HUES64 (cell line): ENCODE measurements around the gene NT5C2.
A peak's percentile ranks its signal among the peaks of the same experiment; 100 is the strongest.

Experiments used
- H3K27ac ChIP-seq: 2 replicates; pipeline ENCODE4 v1.7.0; 2013; ENCODE audit warnings: low read depth, low read length, inconsistent platforms
- H3K27me3 ChIP-seq: 2 replicates; pipeline ENCODE4 v1.6.1; 2013; ENCODE audit warnings: mild to moderate bottlenecking, low read length; ENCODE audit not compliant: insufficient read depth
- H3K36me3 ChIP-seq: 2 replicates; pipeline ENCODE4 v1.6.1; 2013; ENCODE audit warnings: mild to moderate bottlenecking, low read length; ENCODE audit not compliant: insufficient read depth
- H3K4me1 ChIP-seq: 2 replicates; pipeline ENCODE4 v1.6.1; 2013; ENCODE audit warnings: mild to moderate bottlenecking, low read length, moderate library complexity; ENCODE audit not compliant: insufficient read depth
- H3K4me3 ChIP-seq: 2 replicates; pipeline ENCODE4 v1.5.1; 2013; ENCODE audit warnings: mild to moderate bottlenecking, low read length, moderate library complexity
- H3K9ac ChIP-seq: 2 replicates; pipeline ENCODE4 v1.6.1; 2013; ENCODE audit warnings: mild to moderate bottlenecking, low read depth, low read length
- H3K9me3 ChIP-seq: 2 replicates; pipeline ENCODE4 v1.6.1; 2013; ENCODE audit warnings: low read depth, low read length; ENCODE audit not compliant: insufficient read depth
- WGBS: fragments of 150-250, 120-280 bp; methylation state at CpG from one replicate; pipeline ENCODE4 v1.1.7; 2013; ENCODE audit warnings: missing lambda C conversion rate; 5-methylcytosine and 5-hydroxymethylcytosine counted together

NT5C2 gene

DNA sequence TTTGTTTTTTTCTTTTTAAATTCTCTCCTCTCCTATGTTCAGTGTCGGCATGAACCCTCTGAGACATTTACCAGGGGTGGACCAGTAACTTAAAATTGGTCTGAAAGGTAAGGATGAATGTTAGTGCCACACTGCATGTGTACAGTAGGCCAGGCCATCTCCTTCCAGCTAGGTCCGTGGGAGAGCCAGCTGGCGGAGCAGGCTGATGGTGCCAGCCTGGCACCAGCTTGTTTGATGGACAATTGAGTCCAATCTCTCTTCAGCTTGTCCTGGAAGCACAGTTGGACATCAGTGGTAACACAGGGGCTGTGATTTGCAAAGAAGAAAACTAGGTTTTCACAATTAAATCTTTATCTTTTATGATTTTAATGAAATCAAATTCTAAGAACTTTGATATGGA is 138.5 kb downstream of the NT5C2 start:
- H3K27ac ChIP-seq, result no peak overlapping the region

DNA sequence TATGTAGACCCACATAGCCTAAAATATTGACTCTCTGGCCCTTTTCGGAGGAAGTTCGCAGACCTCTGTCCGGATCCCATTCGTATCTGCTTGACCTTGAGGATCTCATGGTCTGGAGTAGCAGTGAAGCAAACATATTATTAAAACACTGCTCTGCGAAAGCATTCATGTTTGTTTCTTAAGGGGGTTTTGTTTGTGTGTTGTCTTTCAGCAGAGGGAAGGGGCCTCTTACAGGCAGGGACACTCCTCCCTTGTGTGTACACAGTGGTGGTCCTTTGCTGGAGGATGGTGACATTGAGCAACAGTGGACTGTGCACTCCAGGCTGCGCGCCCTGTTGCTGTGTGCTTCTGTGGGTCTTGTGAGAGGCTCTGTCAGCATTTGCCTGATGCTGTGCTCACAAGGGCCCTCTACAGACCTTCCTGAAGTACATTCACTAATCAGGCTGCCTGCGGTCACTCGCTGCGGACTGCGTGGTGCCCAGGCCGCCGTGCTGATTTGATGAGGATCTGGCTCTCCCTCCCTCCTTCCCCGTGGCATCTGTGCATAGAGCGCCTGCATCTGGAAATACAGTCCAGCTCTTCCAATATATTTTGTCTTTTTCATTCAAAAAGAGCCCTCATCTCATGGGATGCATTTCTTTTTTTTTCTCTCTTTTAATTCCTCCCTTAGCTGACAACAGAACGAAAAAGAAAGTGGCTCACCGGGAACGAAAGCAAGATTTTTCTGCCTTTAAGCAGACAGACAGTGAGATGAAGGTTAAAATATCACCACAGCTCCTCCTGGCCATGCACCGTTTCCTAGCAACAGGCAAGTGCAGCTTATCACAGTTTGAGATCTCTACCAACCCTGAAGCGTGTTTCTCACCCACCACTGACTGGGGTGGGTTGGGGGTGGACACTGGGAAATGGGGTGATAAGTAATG is 139.2 kb downstream of the NT5C2 start:
- H3K9ac ChIP-seq, result no peak overlapping the region
- H3K27me3 ChIP-seq, result no peaks in the 10 kb centered on the region
- no peak overlapping the region for H3K27ac ChIP-seq
- H3K9me3 ChIP-seq, result no peaks in the 10 kb centered on the region
- H3K36me3 ChIP-seq, result peaks cover 5% of the 10 kb centered on the region; the same call in 1 of the 2 replicates
- no peaks in the 10 kb centered on the region for H3K4me1 ChIP-seq
- 61% methylated on average over 20 of the region's 20 CpGs for WGBS
- no peak overlapping the region for H3K4me3 ChIP-seq

More for the DNA sequence above, 138.5 kb downstream of the NT5C2 start:
- 88% methylated on average over 3 of the region's 3 CpGs for WGBS
- Histone ChIP-seq H3K36me3 (peaks cover 5% of the 10 kb centered on the region; the same call in 1 of the 2 replicates), H3K4me3 (no peak overlapping the region), H3K4me1 (no peaks in the 10 kb centered on the region), H3K9ac (no peak overlapping the region), H3K9me3 (no peaks in the 10 kb centered on the region), H3K27me3 (no peaks in the 10 kb centered on the region)

DNA sequence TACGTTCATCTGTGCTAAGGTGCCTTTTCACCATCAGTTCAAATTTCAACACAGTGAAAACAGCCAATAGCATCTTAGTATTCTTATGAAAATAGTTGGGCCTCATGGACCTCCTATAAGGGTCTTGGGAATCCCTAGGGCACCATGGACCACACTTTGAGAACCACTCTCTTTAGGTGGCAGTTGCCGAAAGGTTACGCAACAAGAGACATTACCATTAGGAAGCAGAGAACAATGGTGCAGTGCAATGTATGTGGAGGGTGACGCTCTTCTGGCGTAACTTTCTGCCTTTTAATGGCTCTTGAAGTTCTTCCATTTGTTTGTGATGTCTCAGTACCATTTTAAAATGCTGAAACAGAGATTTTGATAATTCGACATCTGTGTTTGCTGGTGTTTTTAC is 143.8 kb downstream of the NT5C2 start:
- WGBS, result 87% methylated on average over 6 of the region's 6 CpGs
- no peak overlapping the region for H3K9ac ChIP-seq

DNA sequence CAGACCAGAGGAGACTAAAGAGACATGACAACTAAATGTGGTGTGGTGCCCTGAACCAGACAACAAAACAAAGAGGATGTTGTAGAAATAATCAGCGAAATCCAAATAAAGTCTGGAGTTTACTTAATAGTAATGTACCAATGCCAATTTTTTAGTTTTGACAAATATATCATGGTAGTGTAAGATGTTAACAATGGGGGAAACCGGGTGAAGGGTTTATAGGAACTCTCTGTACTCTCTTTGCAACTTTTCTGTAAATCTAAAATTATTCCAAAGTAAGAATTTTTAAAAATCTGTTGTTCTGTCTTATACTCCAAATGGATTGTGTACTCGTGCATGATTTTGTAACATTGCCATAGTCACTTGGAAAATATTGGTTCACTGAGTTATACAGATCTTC is 145.7 kb downstream of the NT5C2 start:
- Histone ChIP-seq H3K27ac (no peak overlapping the region), H3K27me3 (no peaks in the 10 kb centered on the region), H3K9ac (no peak overlapping the region), H3K4me3 (no peak overlapping the region), H3K9me3 (no peaks in the 10 kb centered on the region), H3K36me3 (no peaks in the 10 kb centered on the region), H3K4me1 (peaks cover 30% of the 10 kb centered on the region)
- WGBS, result 94% methylated on average over 2 of the region's 3 CpGs

More for the DNA sequence above, 143.8 kb downstream of the NT5C2 start:
- Histone ChIP-seq H3K4me3 (no peak overlapping the region), H3K4me1 (peaks cover 11% of the 10 kb centered on the region), H3K27me3 (no peaks in the 10 kb centered on the region), H3K27ac (no peak overlapping the region), H3K9me3 (no peaks in the 10 kb centered on the region), H3K36me3 (no peaks in the 10 kb centered on the region)

DNA sequence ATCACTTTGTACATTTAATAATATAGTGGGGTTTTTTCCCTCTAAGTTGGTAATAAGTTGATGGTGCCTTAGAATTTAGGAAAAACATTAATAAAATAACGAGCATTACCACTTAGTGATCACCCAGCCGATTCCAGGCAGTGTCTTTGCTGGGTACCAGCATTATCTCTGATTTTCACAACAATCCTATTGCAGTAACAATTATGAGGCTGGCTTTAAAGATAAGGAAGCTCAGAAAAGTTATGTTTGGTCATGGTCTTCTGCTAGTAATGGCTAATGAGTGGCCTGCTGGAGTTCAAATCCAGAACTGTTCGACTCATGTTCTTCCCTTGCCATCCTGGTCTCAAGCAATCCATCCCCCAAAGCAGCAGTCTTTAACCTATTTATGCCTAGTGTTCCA is 147.1 kb downstream of the NT5C2 start:
- no peaks in the 10 kb centered on the region for H3K36me3 ChIP-seq
- H3K27ac ChIP-seq, result no peak overlapping the region
- H3K4me3 ChIP-seq, result no peak overlapping the region
- H3K9ac ChIP-seq, result no peak overlapping the region
- 92% methylated on average over 3 of the region's 3 CpGs for WGBS
- H3K9me3 ChIP-seq, result no peaks in the 10 kb centered on the region
- peaks cover 36% of the 10 kb centered on the region for H3K4me1 ChIP-seq
- no peaks in the 10 kb centered on the region for H3K27me3 ChIP-seq

DNA sequence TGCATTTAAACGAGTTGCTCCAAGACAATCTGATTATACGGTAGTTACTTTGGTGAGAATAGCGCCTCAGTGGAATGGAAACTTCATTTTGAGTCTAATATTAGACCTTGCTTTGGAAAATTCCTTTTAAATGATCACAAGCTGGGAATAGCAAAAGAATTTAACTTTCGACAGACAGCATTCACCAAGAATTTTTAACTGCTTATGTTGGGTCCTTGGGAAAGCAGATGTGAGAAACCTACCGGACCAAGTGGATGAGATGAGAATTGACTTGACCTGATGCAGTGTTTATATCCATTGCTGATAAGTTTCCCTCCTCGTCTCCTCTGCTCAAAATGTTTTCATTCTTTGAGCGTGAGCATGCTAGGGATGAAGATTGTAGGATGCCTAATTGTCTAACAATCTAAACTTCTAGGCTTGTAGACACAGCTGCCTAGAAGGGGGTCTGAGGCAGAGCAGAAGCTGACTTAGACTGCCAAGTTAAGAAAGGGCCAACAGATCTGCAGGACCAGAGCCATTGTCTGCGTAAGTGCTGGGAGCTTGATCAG is 148.1 kb downstream of the NT5C2 start:
- H3K9ac ChIP-seq, result no peak overlapping the region
- 82% methylated on average over 8 of the region's 8 CpGs for WGBS
- H3K4me1 ChIP-seq, result peaks cover 36% of the 10 kb centered on the region
- H3K27ac ChIP-seq, result peak overlapping the region; percentile 50; the same call in 1 of the 2 replicates
- no peaks in the 10 kb centered on the region for H3K27me3 ChIP-seq
- no peak overlapping the region for H3K4me3 ChIP-seq
- no peaks in the 10 kb centered on the region for H3K36me3 ChIP-seq
- no peaks in the 10 kb centered on the region for H3K9me3 ChIP-seq

DNA sequence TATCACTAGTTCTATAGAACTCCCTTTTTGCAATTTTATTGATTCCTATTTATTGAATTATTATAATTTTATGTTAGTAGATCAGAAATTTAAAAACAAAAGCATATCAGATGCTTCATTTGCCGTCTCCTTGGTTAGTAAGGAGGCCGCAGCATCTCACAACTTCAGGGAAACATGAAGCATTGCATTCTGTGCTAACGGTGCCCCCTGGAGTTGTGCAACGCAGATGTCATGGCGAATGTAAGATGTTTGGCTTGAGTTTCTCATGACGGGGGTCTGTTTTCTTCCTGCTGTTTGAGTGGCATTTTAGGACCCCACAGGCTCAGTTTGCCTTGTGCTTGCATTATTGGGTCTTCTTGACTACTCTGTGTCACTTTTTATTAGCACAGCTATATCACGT is 150.2 kb downstream of the NT5C2 start:
- no peaks in the 10 kb centered on the region for H3K36me3 ChIP-seq
- WGBS, result 75% methylated on average over 7 of the region's 7 CpGs
- H3K4me3 ChIP-seq, result no peak overlapping the region
- H3K27me3 ChIP-seq, result no peaks in the 10 kb centered on the region
- no peaks in the 10 kb centered on the region for H3K9me3 ChIP-seq
- H3K4me1 ChIP-seq, result peaks cover 36% of the 10 kb centered on the region
- H3K27ac ChIP-seq, result no peak overlapping the region
- H3K9ac ChIP-seq, result no peak overlapping the region

DNA sequence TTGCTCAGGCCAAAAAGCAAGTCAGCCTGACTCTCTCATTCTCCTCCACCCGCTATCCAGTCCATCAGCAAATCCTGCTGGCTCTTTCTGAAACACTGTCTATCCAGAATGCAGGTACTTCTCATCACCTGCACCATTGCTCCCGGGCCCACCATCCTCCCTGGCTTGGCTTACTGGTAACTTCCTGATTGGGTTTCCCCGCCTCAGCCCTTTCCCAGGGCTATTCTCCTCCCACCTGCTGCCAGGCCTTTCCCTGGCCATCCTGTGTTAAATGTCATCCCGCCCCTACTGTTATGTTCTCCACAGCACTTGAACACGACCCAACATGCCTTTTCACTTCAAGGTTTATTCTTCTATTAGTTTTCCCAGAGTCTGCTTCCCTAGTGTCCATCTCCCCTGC is 150.9 kb downstream of the NT5C2 start:
- no peak overlapping the region for H3K4me3 ChIP-seq
- H3K4me1 ChIP-seq, result peaks cover 36% of the 10 kb centered on the region
- H3K27ac ChIP-seq, result no peak overlapping the region
- whole genome bisulfite sequencing, result 51% methylated on average over 5 of the region's 5 CpGs
- H3K36me3 ChIP-seq, result no peaks in the 10 kb centered on the region
- no peaks in the 10 kb centered on the region for H3K9me3 ChIP-seq
- no peak overlapping the region for H3K9ac ChIP-seq
- no peaks in the 10 kb centered on the region for H3K27me3 ChIP-seq

DNA sequence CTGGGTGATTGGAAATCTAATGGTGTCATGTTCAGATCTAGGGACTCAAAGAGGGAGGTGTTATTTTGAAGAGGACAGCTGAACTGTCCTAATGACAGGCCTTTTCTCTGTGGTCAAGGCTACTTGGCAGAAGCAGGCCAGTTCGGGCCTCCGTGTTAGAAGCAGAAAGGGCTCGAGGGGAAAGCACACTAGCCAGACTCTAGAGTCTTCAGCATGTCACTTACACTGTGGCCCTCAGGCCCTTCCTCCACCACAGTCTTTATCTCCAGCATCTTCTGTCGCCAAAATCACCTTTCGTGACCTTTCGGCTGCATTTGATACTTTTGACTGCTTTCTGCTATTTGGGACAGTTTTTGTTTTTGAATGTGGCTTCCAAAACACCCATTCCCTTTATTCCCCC is 151.7 kb downstream of the NT5C2 start:
- Histone ChIP-seq H3K27ac (no peak overlapping the region), H3K27me3 (no peaks in the 10 kb centered on the region), H3K9me3 (no peaks in the 10 kb centered on the region), H3K36me3 (no peaks in the 10 kb centered on the region), H3K4me3 (no peak overlapping the region), H3K9ac (no peak overlapping the region), H3K4me1 (peaks cover 36% of the 10 kb centered on the region)
- 92% methylated on average over 6 of the region's 6 CpGs for WGBS

DNA sequence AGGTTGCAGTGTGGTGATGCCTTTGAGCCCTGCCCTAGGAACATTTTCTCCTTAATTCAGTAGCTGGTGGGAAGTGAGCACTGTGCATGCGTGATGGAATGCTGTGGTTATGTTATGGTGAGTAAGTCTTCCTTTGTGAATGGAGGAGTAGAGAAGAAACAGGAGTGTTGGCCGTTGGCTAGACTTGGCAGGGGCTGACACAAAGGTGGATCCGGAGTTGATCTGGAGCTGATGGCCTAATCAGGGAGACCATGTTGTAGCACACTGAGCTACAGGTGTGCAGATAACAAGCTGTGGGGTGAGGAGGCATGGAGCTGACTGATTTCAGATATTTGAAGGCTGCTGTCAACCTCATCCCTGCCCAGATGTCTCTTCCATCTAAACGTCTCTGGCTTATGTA is 152.7 kb downstream of the NT5C2 start:
- H3K9me3 ChIP-seq, result no peaks in the 10 kb centered on the region
- WGBS, result 90% methylated on average over 4 of the region's 4 CpGs
- no peaks in the 10 kb centered on the region for H3K36me3 ChIP-seq
- no peaks in the 10 kb centered on the region for H3K27me3 ChIP-seq
- H3K4me3 ChIP-seq, result no peak overlapping the region
- no peak overlapping the region for H3K9ac ChIP-seq
- no peak overlapping the region for H3K27ac ChIP-seq
- H3K4me1 ChIP-seq, result peaks cover 43% of the 10 kb centered on the region

DNA sequence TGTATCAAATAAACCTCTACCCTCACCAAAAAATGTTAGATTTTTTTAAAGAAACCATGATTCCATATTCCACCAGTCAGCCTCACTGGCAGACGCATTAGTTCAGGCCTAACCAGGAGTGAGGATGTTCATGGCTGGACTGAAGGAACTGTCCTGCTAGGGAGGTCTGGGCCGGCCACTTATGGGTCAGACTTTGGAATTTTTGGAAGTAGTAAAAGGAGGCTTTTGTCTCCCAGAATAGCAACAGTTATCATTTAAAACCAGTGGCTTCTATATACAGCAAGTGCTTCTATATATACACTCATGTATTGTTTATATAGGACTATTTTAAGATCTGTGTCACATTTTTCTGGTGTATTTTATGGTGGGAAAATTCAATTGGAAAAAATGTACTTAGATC is 154.5 kb downstream of the NT5C2 start:
- H3K4me3 ChIP-seq, result no peak overlapping the region
- no peak overlapping the region for H3K27ac ChIP-seq
- 92% methylated on average over 2 of the region's 2 CpGs for WGBS
- no peaks in the 10 kb centered on the region for H3K36me3 ChIP-seq
- peaks cover 29% of the 10 kb centered on the region for H3K4me1 ChIP-seq
- H3K9ac ChIP-seq, result no peak overlapping the region
- H3K9me3 ChIP-seq, result no peaks in the 10 kb centered on the region
- no peaks in the 10 kb centered on the region for H3K27me3 ChIP-seq
